ENCODE measurements around the gene HACD1.

Gene HACD1

DNA sequence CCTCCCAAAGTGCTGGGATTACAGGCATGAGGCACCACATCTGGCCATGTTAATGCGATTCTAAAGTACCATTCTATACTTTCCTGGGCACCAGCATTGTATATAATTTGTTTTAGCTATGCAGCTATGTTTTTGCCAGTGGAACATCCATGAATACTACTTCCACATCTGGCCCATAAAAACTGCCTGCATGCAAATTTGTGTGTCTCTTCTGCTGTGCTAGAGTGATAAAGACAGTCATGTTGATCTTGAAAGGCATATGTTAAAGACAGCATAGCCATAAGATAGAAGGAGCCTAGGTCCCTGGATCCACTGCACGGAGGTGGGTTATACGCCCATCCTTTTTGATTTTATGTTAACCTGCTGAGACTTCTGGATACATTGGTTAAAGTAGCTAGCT lies 52.3 kb downstream of the HACD1 start:
- no peak overlapping the region for H3K27ac ChIP-seq (ENCODE audit: extremely low read depth, low read depth, low read length)
- no peaks in the 10 kb centered on the region for H3K36me3 ChIP-seq (ENCODE audit: control insufficient read depth in 2 of 2, insufficient read depth in 1 of 2, low read length in 2 of 2)
- POLR2A ChIA-PET: no interaction called here
- H3K9me3 ChIP-seq (ENCODE audit: control insufficient read depth, insufficient read depth, low read depth, low read length): no peaks in the 10 kb centered on the region
- TF ChIP-seq TCF7L2 (IDR thresholded peaks at IDR 0.05; ENCODE audit: borderline replicate concordance, low read depth, low read length): no peak
- H3K4me1 ChIP-seq (ENCODE audit: control insufficient read depth, insufficient read depth, low read length): no peaks in the 10 kb centered on the region
- H3K4me3 ChIP-seq (ENCODE audit: low read depth, low read length): no peak overlapping the region
- CTCF ChIA-PET: no interaction called here

DNA sequence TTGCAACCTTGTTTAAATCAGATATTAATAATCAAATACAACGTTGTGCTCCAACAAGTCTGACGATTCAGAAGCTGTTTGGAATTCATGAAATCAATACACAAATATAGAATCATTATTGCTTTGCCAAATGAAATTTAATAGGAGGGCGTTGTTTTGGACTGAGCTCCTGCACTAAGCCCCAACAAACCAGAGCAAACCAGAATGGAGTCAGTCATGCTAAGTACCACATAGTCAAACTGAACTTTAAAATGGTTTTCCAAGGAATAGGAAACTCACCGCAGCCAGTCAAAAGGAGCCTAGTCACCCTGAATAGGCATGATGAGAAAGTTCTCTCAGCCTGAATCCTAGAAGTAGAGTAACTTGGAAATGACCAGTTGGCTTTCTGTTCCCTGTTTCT lies 53.7 kb downstream of the HACD1 start:
- Histone ChIP-seq H3K4me3 (ENCODE audit: low read depth, low read length) (no peak overlapping the region), H3K4me1 (ENCODE audit: control insufficient read depth, insufficient read depth, low read length) (no peaks in the 10 kb centered on the region), H3K27ac (ENCODE audit: extremely low read depth, low read depth, low read length) (no peak overlapping the region), H3K9me3 (ENCODE audit: control insufficient read depth, insufficient read depth, low read depth, low read length) (no peaks in the 10 kb centered on the region), H3K36me3 (ENCODE audit: control insufficient read depth in 2 of 2, insufficient read depth in 1 of 2, low read length in 2 of 2) (no peaks in the 10 kb centered on the region)
- TF ChIP-seq, protein P1, sequence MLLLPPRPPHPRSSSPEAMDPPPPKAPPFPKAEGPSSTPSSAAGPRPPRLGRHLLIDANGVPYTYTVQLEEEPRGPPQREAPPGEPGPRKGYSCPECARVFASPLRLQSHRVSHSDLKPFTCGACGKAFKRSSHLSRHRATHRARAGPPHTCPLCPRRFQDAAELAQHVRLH (tag by site-specific recombination; IDR thresholded peaks at IDR 0.05): no peak
- TF ChIP-seq, protein P2, sequence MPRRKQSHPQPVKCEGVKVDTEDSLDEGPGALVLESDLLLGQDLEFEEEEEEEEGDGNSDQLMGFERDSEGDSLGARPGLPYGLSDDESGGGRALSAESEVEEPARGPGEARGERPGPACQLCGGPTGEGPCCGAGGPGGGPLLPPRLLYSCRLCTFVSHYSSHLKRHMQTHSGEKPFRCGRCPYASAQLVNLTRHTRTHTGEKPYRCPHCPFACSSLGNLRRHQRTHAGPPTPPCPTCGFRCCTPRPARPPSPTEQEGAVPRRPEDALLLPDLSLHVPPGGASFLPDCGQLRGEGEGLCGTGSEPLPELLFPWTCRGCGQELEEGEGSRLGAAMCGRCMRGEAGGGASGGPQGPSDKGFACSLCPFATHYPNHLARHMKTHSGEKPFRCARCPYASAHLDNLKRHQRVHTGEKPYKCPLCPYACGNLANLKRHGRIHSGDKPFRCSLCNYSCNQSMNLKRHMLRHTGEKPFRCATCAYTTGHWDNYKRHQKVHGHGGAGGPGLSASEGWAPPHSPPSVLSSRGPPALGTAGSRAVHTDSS (tag by site-specific recombination; IDR thresholded peaks at IDR 0.05): no peak
- TF ChIP-seq ZNF792 (tag by site-specific recombination; IDR thresholded peaks at IDR 0.05): no peak
- TF ChIP-seq ZBTB20 (tag by site-specific recombination; IDR thresholded peaks at IDR 0.05): no peak
- TF ChIP-seq, protein P3, sequence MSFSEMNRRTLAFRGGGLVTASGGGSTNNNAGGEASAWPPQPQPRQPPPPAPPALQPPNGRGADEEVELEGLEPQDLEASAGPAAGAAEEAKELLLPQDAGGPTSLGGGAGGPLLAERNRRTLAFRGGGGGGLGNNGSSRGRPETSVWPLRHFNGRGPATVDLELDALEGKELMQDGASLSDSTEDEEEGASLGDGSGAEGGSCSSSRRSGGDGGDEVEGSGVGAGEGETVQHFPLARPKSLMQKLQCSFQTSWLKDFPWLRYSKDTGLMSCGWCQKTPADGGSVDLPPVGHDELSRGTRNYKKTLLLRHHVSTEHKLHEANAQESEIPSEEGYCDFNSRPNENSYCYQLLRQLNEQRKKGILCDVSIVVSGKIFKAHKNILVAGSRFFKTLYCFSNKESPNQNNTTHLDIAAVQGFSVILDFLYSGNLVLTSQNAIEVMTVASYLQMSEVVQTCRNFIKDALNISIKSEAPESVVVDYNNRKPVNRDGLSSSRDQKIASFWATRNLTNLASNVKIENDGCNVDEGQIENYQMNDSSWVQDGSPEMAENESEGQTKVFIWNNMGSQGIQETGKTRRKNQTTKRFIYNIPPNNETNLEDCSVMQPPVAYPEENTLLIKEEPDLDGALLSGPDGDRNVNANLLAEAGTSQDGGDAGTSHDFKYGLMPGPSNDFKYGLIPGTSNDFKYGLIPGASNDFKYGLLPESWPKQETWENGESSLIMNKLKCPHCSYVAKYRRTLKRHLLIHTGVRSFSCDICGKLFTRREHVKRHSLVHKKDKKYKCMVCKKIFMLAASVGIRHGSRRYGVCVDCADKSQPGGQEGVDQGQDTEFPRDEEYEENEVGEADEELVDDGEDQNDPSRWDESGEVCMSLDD (tag by site-specific recombination; IDR thresholded peaks at IDR 0.05): no peak
- TF ChIP-seq ZNF23 (tag by site-specific recombination; IDR thresholded peaks at IDR 0.05; ENCODE audit: borderline replicate concordance): no peak
- ChIA-PET POLR2A (no interaction called here), CTCF (no interaction called here)

DNA sequence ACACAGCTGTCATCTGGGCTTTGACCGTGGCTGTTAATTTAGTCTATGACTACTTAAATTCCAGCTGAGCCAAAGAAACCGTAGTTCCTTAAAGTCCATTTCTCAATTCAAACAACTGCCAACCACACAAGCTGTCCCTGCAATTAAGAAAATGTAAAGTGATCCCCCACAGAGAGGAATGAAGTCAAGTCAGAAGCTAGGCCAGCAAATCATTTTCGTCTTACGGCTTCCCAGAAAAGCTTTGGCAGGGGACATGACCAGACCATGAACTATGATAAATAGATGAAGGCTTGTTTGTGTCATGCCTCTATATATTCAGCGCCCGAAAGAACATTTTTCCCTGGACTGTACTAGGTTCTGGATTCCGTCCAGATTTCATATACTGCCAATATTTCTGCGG lies 54.6 kb downstream of the HACD1 start:
- CTCF ChIA-PET: interaction anchor here (0.6 kb wide), 1 partner anchor 1433 kb away, joined by 3 read pairs; no protein-coding TSS in a partner anchor
- no peaks in the 10 kb centered on the region for H3K9me3 ChIP-seq (ENCODE audit: control insufficient read depth, insufficient read depth, low read depth, low read length)
- H3K36me3 ChIP-seq (ENCODE audit: control insufficient read depth in 2 of 2, insufficient read depth in 1 of 2, low read length in 2 of 2): no peaks in the 10 kb centered on the region
- POLR2A ChIA-PET: no interaction called here
- H3K27ac ChIP-seq (ENCODE audit: extremely low read depth, low read depth, low read length): no peak overlapping the region
- no peak overlapping the region for H3K4me3 ChIP-seq (ENCODE audit: low read depth, low read length)
- no peaks in the 10 kb centered on the region for H3K4me1 ChIP-seq (ENCODE audit: control insufficient read depth, insufficient read depth, low read length)
- TF ChIP-seq, protein P4, sequence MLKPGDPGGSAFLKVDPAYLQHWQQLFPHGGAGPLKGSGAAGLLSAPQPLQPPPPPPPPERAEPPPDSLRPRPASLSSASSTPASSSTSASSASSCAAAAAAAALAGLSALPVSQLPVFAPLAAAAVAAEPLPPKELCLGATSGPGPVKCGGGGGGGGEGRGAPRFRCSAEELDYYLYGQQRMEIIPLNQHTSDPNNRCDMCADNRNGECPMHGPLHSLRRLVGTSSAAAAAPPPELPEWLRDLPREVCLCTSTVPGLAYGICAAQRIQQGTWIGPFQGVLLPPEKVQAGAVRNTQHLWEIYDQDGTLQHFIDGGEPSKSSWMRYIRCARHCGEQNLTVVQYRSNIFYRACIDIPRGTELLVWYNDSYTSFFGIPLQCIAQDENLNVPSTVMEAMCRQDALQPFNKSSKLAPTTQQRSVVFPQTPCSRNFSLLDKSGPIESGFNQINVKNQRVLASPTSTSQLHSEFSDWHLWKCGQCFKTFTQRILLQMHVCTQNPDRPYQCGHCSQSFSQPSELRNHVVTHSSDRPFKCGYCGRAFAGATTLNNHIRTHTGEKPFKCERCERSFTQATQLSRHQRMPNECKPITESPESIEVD (tag by site-specific recombination; IDR thresholded peaks at IDR 0.05): peak; percentile 69
- TF ChIP-seq OSR2 (tag by site-specific recombination; IDR thresholded peaks at IDR 0.05) (peak; percentile 83), ZNF10 (tag by site-specific recombination; IDR thresholded peaks at IDR 0.05) (no peak), ZEB2 (tag by site-specific recombination; IDR thresholded peaks at IDR 0.05) (no peak), ZNF530 (tag by site-specific recombination; IDR thresholded peaks at IDR 0.05; ENCODE audit: low read depth) (no peak), ZNF514 (tag by site-specific recombination; IDR thresholded peaks at IDR 0.05) (no peak), IKZF3 (tag by site-specific recombination; IDR thresholded peaks at IDR 0.05) (no peak), ZIC2 (tag by site-specific recombination; IDR thresholded peaks at IDR 0.05) (peak; percentile 25; the same call in 1 of the 2 replicates), YY2 (tag by site-specific recombination; IDR thresholded peaks at IDR 0.05) (no peak), SP7 (tag by site-specific recombination; IDR thresholded peaks at IDR 0.05) (0 out of 2 replicates have a peak, but pooled peaks have one; percentile 29), ZNF157 (tag by site-specific recombination; IDR thresholded peaks at IDR 0.05) (no peak)
- TF ChIP-seq, protein P5, sequence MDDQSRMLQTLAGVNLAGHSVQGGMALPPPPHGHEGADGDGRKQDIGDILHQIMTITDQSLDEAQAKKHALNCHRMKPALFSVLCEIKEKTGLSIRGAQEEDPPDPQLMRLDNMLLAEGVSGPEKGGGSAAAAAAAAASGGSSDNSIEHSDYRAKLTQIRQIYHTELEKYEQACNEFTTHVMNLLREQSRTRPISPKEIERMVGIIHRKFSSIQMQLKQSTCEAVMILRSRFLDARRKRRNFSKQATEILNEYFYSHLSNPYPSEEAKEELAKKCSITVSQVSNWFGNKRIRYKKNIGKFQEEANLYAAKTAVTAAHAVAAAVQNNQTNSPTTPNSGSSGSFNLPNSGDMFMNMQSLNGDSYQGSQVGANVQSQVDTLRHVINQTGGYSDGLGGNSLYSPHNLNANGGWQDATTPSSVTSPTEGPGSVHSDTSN (CRISPR knock-in tag; IDR thresholded peaks at IDR 0.05): no peak
- TF ChIP-seq, protein P6, sequence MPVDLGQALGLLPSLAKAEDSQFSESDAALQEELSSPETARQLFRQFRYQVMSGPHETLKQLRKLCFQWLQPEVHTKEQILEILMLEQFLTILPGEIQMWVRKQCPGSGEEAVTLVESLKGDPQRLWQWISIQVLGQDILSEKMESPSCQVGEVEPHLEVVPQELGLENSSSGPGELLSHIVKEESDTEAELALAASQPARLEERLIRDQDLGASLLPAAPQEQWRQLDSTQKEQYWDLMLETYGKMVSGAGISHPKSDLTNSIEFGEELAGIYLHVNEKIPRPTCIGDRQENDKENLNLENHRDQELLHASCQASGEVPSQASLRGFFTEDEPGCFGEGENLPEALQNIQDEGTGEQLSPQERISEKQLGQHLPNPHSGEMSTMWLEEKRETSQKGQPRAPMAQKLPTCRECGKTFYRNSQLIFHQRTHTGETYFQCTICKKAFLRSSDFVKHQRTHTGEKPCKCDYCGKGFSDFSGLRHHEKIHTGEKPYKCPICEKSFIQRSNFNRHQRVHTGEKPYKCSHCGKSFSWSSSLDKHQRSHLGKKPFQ (tag by site-specific recombination; IDR thresholded peaks at IDR 0.05): no peak
- TF ChIP-seq, protein P7, sequence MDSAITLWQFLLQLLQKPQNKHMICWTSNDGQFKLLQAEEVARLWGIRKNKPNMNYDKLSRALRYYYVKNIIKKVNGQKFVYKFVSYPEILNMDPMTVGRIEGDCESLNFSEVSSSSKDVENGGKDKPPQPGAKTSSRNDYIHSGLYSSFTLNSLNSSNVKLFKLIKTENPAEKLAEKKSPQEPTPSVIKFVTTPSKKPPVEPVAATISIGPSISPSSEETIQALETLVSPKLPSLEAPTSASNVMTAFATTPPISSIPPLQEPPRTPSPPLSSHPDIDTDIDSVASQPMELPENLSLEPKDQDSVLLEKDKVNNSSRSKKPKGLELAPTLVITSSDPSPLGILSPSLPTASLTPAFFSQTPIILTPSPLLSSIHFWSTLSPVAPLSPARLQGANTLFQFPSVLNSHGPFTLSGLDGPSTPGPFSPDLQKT (IDR thresholded peaks at IDR 0.05; ENCODE audit: borderline replicate concordance, low read depth, low read length): no peak
